Measurements from ENCODE around the gene NSG1. TPM values are rescaled to one million over a fixed set of nuclear protein-coding genes. Genes with fewer than 3 reads are reported as not detected.

The NSG1 gene
- total RNA-seq, 1 donor, result 0.09 TPM

- no peak for TF ChIP-seq CTCF (IDR thresholded peaks at IDR 0.05; ENCODE audit: insufficient read depth, low read length)
- DNase-seq (ENCODE audit: low read depth), result no peak
- no peak overlapping the region for H3K4me3 ChIP-seq (ENCODE audit: low read depth, low read length)
Observed at GRCh38 chr4:4427121-4427870, 40.4 kb downstream of the NSG1 start.

- DNase-seq (ENCODE audit: low read depth), result no peak
- no peak overlapping the region for H3K4me3 ChIP-seq (ENCODE audit: low read depth, low read length)
- no peak for TF ChIP-seq CTCF (IDR thresholded peaks at IDR 0.05; ENCODE audit: insufficient read depth, low read length)
Observed at GRCh38 chr4:4427886-4428285, 41.0 kb downstream of the NSG1 start.

- no peak overlapping the region for H3K4me3 ChIP-seq (ENCODE audit: low read depth, low read length)
- no peak for DNase-seq (ENCODE audit: low read depth)
- TF ChIP-seq CTCF (IDR thresholded peaks at IDR 0.05; ENCODE audit: insufficient read depth, low read length), result no peak
Observed at GRCh38 chr4:4428966-4429875, 42.3 kb downstream of the NSG1 start.

- DNase-seq (ENCODE audit: low read depth), result peak; percentile 78
- H3K4me3 ChIP-seq (ENCODE audit: low read depth, low read length), result no peak overlapping the region
- TF ChIP-seq CTCF (IDR thresholded peaks at IDR 0.05; ENCODE audit: insufficient read depth, low read length), result peak; percentile 74
Observed at GRCh38 chr4:4430492-4431195, 43.7 kb downstream of the NSG1 start.

GRCh38 chr4:4432341-4433125 lies 45.6 kb downstream of the NSG1 start:
- TF ChIP-seq CTCF (IDR thresholded peaks at IDR 0.05; ENCODE audit: insufficient read depth, low read length), result no peak
- no peak for DNase-seq (ENCODE audit: low read depth)
- no peak overlapping the region for H3K4me3 ChIP-seq (ENCODE audit: low read depth, low read length)

GRCh38 chr4:4433941-4434340 lies 47.0 kb downstream of the NSG1 start:
- H3K4me3 ChIP-seq (ENCODE audit: low read depth, low read length), result no peak overlapping the region
- no peak for DNase-seq (ENCODE audit: low read depth)
- TF ChIP-seq CTCF (IDR thresholded peaks at IDR 0.05; ENCODE audit: insufficient read depth, low read length), result no peak
